Astrocyte (in vitro differentiated cells and primary cell): Measurements from ENCODE around the gene PTPRN2.

Experiments used
- CTCF ChIP-seq: IDR thresholded peaks from 2 replicates; pipeline ENCODE4 v1.5.1; 2011; ENCODE audit warnings: low read depth, mild to moderate bottlenecking, inconsistent platforms, low read length, moderate library complexity; ENCODE audit not compliant: insufficient read depth
- EZH2 ChIP-seq: IDR thresholded peaks from 2 replicates; pipeline ENCODE4 v1.6.1; 2012; ENCODE audit warnings: mild to moderate bottlenecking, low read length, inconsistent platforms; ENCODE audit not compliant: insufficient read depth

GRCh38 chr7:157712666-157713235 lies 874.9 kb downstream of the PTPRN2 start:
- TF ChIP-seq CTCF (no peak), EZH2 (no peak)
